ENCODE measurements around the gene OLFM1.
"Not testable (repeated sequence)": the region's sequence is repeated elsewhere in the genome, so short reads cannot be mapped to it uniquely, and the experiment has no call there.

The OLFM1 gene

DNA sequence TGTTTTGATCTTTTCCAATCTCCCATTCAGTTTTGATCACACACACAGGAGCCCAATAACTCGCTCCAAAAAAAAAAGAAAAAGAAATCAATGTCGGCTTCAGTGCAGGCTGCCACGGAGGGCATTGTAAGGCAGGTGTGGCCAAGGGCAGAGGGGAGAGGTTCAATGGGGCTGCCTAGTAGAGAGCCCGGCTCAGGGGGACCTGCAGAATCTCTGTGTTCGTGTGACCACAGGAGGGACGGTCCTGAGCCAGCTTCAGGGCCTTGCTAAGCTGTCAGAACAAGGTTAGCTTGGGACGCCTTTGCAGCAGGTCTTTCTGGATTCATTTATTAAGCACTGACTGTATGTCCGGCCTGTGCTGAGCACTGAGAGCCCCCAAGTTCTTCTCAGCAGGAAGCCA is 22.2 kb downstream of the OLFM1 start:
- FAIRE-seq = no peak

DNA sequence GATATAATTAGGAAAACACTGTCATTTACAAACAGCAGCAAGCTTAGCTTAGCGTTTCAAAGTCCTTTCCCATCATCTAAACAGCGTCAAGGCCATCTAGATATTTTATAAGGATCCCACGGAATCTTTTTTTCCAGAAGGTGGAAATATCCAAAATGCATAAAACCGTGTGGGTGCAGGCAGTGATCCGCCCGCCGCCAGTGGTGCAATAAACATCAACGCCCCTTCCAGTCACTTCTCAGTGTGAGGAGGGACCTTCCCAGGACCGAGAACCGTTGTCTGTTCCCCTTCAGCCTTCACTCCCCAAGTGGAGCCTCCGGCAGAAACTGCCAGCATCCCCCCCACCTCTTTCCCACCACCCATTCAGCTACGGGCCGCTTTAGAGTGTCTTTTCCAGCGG is 22.9 kb downstream of the OLFM1 start:
- FAIRE-seq = no peak

DNA sequence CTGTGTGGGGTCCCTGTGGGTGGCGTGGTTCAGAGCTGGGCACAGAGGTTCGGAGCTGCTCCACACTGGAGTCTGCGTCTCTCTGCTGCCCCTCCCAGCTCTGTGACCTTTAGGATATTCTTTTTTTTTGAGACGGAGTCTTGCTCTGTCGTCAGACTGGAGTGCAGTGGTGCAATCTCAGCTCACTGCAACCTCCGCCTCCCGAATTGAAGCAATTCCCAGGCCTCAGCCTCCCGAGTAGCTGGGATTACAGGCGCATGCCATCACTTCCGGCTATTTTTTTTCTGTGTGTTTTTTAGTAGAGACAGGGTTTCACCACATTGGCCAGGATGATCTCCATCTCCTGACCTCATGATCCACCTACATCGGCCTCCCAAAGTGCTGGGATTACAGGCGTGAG is 24.1 kb downstream of the OLFM1 start:
- not testable (repeated sequence) for FAIRE-seq

DNA sequence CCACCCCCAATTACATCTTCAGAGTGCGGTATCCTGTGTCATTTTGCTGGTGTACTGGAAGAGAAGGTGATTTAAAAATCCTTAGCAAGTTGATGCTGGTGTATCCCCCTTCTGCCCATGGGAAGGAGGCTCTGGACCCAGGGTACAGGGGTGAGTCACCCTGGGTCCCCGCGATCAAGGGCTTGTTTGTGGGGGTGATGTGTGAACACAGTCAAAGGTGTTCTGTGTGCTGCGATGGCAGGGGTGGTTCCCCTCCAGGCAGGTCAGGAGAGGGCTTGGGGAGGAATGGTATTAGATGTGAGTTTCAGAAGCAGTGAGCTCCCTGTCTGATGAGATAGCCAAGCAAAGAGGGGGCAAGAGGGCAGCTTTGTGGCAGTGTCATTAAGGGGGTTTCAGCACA is 28.9 kb downstream of the OLFM1 start:
- no peak for FAIRE-seq

DNA sequence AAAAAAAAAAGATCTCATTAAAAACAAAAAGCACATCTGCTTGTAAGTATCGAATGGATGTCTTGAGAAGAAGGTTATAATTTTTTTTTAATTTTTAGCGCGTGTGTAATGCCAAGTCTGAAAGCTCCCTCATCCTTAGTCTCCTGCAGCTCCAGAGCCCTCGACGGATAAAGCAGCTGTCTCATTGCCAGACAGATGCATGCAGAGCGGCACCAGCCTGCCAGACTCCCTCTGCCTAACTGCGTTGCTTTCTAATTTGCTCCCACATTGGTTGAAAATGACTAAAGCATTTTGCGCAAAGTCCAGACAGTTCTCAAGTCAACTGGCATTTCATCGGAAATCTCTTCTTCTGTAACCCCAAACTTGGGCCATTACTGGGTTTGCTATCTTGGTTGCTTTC is 29.4 kb downstream of the OLFM1 start:
- no peak for FAIRE-seq

DNA sequence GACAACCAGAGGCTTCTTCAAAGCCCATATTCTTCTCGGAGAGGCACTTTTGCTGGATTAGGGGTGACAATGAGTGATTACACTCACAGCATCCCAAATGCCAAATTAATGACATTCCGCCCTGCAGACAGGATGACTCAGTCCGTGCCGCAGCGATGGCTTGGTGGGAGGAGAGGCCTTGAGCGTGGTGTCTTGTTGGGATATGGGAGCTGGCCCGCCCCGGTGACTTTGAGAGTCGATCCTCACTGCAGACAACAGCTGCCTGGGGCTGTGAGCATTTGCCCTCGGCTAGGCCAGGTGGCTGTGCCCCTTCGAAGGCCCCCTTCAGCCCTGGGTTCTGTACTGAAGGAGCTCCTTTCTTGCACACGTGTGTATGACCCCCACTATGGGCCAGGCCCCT is 29.8 kb downstream of the OLFM1 start:
- no peak for FAIRE-seq

DNA sequence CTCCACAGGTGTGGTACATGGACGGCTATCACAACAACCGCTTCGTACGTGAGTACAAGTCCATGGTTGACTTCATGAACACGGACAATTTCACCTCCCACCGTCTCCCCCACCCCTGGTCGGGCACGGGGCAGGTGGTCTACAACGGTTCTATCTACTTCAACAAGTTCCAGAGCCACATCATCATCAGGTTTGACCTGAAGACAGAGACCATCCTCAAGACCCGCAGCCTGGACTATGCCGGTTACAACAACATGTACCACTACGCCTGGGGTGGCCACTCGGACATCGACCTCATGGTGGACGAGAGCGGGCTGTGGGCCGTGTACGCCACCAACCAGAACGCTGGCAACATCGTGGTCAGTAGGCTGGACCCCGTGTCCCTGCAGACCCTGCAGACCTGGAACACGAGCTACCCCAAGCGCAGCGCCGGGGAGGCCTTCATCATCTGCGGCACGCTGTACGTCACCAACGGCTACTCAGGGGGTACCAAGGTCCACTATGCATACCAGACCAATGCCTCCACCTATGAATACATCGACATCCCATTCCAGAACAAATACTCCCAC is 32.1 kb downstream of the OLFM1 start:
- FAIRE-seq = no peak

DNA sequence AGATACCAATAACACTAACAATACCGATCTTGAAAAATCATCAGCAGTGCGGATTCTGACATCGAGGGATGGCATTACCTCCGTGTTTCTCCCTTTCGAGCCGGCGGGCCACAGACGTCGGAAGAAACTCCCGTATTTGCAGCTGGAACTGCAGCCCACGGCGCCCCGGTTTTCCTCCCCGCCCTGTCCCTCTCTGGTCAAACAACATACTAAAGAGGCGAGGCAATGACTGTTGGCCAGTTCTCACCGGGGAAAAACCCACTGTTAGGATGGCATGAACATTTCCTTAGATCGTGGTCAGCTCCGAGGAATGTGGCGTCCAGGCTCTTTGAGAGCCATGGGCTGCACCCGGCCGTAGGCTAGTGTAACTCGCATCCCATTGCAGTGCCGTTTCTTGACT is 32.8 kb downstream of the OLFM1 start:
- no peak for FAIRE-seq

DNA sequence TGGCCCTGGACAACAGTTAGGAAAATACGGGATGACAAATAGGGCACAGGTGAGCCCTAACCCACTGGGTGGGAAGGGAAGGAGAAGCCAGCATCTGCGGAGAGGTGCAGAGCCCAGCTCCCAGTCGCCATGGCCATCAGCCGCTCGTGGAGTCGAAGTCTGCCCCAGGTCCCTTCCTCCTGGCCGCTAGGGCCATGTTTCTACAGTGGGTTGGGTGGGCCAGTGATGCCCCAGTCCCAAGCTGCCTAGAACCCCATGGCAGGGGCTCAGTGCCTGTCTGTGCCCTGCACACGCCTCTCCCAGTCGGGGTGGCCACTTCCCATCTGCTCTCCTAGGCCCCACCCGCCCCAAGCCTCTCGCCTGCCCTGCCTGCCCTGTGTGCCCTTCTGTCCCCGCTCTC is 34.8 kb downstream of the OLFM1 start:
- FAIRE-seq = no peak

DNA sequence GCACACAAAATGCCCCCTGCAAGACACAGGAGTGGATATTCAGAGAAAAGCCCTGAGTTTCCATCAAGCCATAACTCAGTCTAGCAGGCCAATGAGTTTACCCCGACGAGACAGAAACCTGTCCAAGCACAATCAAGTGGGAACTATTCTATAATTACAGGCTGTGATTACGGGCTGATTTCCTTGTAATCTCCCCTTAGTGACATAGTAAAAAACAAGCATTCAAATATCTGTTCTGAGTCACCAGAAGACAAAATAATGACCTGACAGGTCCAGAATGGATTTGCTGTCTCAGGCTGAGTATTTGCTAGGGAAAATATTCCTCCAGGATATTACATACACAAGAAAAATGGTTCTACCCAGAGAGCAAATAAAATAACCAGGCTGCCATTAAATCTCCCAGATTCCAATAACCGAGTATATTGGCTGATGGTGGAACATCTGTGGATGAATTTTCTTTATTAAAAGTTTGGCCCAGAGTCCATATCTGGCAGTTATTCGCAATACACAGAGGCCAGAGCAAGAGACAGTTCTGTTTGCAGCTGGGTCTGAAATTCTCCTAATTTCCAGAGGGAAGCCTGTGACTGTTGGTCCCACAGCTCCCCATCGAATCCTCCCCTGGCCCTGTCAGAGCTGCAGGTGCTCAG is 35.8 kb downstream of the OLFM1 start:
- no peak for FAIRE-seq

DNA sequence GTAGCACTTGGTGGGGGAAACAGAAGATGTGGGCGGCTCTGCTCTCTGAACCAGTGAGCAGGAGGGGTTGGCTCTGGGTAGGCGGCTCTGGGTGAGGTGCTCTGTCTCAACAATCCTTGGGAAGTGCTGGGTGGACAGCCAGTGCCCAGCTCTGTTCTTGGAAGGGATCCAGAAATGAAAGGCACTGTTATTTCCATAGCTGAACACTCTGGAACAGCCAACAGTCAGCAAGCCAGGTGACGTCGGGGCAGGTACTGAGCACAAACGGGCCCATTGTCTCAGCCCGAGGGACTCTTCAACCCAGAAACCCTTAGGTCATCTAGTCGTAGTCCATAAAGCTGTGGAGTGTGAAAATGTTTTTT is 36.3 kb downstream of the OLFM1 start:
- FAIRE-seq = no peak

DNA sequence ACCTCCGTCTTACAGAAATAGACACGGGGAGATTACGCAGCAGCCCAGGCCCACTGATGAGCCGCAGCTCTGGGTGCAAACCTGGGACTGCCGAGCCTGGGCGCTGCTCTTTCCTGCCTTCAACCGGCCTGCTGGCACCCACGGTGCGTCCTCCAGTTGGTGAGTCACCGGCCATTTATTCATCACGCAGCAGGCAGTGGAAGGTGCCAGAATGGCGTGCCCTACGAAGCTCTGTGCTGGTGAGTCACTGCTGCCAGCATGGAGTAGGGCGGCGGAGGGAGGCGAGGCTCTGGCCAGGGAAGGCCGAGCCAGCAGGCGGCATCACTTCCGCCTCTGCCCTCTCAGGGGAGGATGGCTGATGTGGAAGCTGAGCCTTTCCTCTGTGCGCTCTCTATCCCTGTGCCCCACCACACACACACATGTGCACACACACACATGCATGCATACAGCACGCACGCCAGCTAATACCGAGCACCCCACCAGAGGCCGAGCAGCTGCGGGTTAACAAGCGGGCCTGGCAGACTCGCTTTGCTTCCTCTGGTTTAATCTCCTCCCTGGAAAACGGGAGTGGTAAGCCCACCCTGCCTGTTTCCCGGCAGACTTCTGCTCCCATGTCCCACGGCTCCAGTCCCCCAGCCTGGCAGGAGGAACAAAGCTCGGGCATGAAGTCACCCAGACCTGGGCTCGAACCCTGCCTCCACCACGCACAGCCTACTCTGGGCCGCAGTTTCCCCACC is 39.2 kb downstream of the OLFM1 start:
- no peak for FAIRE-seq

DNA sequence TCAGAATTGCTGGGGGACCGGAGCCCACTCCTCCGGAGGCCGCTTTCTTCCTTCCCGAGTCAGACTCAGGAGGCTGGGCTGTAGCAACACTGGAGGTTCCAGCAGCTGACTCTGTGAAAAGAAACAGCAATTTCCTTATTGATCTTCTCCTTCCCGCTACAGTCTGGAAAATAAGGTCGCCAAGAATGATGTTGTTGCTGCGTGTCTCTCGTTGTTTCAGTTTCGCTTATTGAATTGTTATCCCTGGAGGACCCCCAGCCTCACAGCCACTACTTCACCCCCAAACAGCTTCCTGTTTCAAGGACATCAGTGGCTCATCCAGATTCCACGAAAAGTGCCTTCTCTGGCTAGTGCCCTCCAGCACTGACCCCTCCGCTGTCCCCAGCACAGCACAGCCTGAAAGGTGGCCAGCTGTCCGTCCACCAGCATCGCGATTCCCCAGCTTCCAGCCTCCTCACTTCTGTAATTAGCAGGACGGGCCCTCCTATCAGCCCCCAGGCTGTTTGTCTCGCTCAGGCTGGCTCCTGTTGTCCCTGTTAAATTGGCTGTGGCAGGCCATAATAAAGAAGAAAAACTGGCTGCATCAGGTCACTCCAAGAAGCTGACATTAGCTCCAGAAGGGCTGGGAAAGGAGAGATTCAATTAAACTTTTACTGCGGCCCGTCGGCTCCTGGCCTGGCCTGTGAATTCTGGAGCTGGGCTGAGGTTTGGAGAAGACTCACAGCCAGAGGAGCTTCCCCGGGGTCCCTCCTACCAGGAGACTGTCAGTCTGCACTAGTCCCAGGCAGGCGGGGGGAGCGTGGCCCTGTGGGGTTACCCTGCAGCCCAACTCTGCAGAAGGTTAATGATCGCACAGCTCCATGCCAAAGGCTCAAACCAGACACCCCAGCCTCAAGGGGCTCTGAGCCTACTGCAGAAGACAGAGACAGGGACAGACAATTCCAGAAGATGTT is 40.5 kb downstream of the OLFM1 start:
- no peak for FAIRE-seq

DNA sequence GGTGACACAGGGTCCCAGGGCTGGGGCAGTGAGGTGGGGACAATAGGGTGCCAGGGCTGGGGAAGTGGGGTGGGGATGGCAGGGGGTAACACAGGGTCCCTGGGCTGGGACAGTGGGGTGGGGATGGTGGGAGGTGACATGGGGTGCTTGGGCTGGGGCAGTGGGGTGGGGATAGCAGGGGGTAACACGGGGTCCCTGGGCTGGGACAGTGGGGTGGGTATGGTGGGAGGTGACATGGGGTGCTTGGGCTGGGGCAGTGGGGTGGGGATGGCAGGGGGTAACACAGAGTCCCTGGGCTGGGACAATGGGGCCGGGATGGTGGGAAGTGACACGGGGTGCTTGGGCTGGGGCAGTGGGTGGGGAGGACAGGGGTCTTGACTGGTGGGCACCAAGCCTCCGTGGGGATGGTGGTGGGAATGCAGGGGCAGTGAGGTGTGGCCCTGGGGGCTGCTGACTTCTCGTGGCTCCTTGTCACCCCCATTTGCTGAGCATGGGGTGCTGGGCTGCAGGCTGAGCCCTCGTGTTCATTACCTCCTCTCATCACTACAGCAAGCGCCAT is 41.7 kb downstream of the OLFM1 start:
- no peak for FAIRE-seq

DNA sequence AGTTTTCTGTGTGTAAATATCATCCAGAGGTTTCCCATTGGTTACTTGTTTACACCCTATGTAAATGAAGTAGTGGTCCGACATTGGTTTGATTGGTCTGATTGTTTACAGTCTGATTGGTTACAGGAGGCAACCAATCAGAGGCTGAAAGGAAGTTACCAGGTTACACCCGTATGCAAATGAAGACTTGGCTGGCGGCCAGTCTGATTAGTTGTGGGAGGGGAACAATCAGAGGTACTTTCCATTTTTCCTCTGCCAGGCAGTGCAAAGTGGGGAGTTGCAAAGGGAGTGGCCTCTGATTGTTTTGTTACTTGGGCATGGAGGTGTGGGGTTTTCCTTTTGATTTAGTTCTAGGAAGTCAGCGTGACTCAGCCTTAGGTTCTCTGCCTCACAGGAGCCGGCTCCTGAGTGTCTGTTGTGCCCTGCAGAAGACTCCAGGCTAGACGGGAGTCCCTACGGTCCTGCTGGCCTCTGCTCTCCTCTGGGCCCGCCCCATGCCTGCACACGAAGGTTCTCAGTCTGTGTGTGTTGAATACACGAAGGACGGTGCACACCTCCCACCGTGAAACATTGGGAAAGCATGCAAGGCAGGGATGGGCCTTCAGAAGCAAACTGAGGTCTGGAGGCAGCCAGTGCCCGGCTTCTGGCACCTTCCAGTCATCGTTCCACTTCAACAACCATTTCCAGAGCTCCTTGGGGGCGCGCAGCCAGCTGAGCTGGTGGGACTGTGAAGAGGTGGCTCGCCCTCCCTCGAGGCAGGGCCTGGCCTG is 42.9 kb downstream of the OLFM1 start:
- no peak for FAIRE-seq

DNA sequence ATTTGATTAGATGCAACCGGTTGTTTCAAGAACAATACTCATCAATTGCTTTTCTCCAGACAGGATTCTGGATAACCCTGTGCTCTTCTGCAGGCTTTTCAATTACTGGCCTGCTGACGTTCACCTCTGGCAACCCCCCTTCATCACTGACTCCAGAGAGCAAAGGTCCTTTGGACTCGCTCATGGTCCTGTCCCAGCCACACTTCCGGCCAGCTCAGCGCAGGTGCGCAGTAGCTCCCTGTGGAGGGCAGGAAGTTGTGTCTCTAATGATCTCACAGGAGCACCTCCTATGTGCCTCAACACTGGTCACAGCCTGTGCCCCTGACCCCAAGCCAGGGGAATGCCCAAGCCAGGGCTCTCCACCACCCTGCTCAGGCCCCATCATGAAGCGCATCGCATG is 44.0 kb downstream of the OLFM1 start:
- no peak for FAIRE-seq

DNA sequence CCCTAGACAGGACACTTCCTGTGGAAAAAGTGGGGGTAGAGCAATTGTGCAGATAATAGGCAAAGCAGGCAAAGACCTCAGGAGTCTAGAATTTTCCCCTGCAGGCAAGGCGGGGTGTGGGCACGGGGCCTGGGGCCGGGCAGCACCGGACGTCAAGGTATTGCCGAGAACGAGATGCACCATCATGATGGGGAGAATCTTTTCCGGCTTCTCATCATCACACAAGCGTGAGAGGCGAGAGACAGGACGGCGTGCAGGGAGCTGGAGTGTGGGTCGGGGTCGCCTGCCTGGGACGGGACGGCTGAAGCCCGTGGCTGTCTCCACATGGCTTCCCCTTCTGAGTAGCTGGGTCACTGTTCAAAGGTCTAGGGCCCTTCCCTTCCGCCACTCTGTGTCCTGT is 44.5 kb downstream of the OLFM1 start:
- FAIRE-seq = no peak

DNA sequence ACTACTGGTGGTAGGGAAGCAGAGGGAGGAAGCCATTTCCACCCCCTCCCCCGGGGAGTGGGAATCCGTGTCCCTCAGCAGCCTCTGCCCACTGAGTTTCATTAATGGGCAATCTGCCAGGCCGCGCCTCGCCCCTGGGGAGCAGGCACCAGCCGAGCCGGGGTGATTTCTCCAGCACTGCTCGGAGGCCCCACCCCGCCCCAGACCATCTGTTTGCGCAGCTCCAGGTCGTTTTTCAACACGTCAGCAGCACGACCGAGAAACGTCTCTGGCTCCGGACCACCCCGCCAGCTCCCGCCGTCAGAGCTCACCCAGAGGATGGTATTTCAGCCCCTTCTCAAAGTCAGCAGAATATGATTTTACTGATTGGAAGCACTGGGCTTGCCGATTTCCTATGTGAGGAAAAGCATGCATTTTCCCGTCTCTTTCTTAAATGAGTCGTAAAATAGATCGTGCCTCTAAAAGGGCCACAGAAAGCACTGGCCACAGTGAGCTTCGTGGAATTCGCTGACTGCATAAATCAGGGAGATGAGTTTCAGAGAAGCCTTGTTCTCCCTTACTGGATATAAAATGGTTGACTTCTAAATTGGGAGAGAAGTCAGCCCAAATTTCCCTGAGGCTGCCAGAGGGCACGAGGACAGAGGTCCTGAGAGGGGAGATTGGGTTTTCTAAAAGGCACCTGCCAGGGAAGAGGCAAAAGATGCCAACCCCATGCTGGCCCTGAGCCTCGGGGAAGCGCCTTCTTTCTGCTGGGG is 47.0 kb downstream of the OLFM1 start:
- no peak for FAIRE-seq

DNA sequence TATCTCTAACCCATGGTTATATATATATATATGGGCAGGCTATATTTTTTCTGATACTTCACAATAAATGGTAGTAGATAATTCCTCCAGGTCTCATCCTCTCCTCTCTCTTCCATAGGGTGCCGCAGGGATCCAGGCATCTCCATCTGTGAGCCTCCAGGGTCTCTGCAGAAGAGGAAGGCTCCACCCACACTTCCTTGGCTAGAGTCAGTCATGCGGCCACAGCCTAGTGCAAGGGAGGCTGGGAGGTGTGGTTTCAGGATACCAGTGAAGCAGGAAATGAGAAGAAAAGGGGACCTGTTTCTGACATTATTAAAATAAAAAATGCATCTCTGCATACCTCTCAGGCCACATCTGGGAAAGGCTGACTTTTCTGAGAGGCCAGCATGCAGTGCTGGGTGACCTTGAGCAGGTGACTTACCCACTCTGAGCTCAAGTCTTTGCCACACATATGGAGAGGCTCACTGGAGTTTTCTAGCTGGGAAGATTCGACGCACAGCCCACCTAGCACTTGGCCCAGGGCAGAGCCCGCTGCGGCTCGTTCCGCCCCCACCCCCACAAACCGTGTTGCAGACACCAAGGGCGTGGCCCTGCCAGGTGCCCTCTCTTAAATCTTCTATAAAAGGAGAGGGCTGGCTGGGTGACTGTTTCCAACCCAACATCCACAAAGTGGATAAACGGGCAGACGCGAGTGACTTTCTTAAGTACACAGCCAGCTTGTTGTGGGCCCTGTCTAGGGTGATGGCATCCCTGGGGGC is 47.9 kb downstream of the OLFM1 start:
- FAIRE-seq = no peak

DNA sequence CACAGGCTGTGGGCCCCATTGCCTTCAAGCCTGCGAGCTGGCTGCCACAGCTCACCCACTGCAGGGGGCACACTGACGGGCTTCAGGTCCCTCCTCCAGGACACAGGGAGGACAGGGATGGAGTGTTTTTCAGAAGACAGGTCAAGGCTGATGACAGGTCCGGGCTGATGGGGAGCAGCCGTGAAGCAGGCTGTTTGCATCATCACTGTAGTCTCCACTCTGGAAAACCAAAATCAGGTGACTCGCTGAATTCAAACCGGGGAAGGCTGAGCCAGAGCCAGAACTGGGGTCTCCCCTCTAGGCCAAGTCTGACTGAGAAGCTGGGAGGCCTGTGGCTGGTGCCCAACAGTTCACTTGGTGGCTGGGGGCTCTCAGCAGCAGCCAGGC is 48.5 kb downstream of the OLFM1 start:
- FAIRE-seq = no peak

DNA sequence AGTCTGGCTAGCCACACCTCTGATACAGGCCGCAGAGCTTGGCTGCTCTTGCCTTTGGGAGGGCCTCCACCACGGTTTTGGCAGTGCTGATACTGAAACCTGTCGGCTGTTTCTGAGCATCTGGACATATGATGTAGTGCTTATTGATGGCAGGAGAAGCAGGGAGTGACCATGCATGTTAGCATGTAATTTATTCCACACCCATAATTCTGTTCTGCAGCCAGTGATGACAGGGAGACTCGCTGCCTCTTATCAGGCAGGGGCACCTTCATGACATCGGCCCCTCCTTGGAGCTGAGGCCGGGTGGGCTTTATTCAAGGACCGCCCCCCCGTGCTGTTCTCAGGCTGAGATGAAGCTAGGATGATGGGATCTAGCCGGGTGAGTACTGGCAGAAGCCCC is 49.0 kb downstream of the OLFM1 start:
- no peak for FAIRE-seq

Data from A204.1 (cell line).